CD4-positive, CD25-positive, alpha-beta regulatory T cell (primary cell): ENCODE measurements around the gene NUDT3. TPM values are rescaled to one million over a fixed set of nuclear protein-coding genes. Genes with fewer than 3 reads are reported as not detected.

Experiments
- ATAC-seq, 2 donors: fragments of 150-1000 bp; cut with Tn5 transposase; one replicate each; pipeline ENCODE4 v1.10.0; 2021; ENCODE audit warnings: low read depth in 2 of 2, moderate number of reproducible peaks in 2 of 2, moderate library complexity in 1 of 2
- DNase-seq, 3 donors: peaks; one replicate each; pipeline versions ENCODE4 v3.0.0 to v3.0.0-alpha.2; 2012 to 2022; ENCODE audit warnings: mixed read lengths in 1 of 3
- H3K27ac ChIP-seq: one replicate; pipeline ENCODE4 v1.7.0; 2013; ENCODE audit warnings: mild to moderate bottlenecking, low read length; ENCODE audit not compliant: insufficient read depth, poor library complexity, severe bottlenecking
- H3K27me3 ChIP-seq: one replicate; pipeline ENCODE4 v1.7.0; 2013; ENCODE audit warnings: low read length; ENCODE audit not compliant: control insufficient read depth, insufficient read depth
- H3K36me3 ChIP-seq: one replicate; pipeline ENCODE4 v1.7.0; 2013; ENCODE audit warnings: mild to moderate bottlenecking, low read length, moderate library complexity; ENCODE audit not compliant: control insufficient read depth, insufficient read depth
- H3K4me1 ChIP-seq: 2 replicates; pipeline ENCODE4 v1.7.0; 2013; ENCODE audit warnings: mild to moderate bottlenecking, low read length; ENCODE audit not compliant: insufficient read depth, control insufficient read depth, poor library complexity, severe bottlenecking
- H3K4me3 ChIP-seq: one replicate; pipeline ENCODE4 v1.7.0; 2013; ENCODE audit warnings: low read depth, mild to moderate bottlenecking, low read length, moderate library complexity
- H3K9me3 ChIP-seq, 2 experiments: 1 replicate in 1 of 2; 2 replicates in 1 of 2; pipeline ENCODE4 v1.7.0; 2013; ENCODE audit warnings: low read length in 2 of 2, mild to moderate bottlenecking in 1 of 2, moderate library complexity in 1 of 2; ENCODE audit not compliant: control insufficient read depth in 2 of 2
- H3K27ac Mint-ChIP-seq, 3 donors: one replicate each; pipeline ENCODE4 v1.8.0; 2020 to 2022; ENCODE audit warnings: mild to moderate bottlenecking in 3 of 3, mixed read lengths in 3 of 3, moderate library complexity in 2 of 3
- H3K27me3 Mint-ChIP-seq: one replicate; pipeline ENCODE4 v1.8.0; 2022; ENCODE audit warnings: mild to moderate bottlenecking, mixed read lengths
- H3K36me3 Mint-ChIP-seq: one replicate; pipeline ENCODE4 v1.8.0; 2020; ENCODE audit warnings: mixed read lengths
- H3K4me1 Mint-ChIP-seq, 4 donors: one replicate each; pipeline ENCODE4 v1.8.0; 2020 to 2022; ENCODE audit warnings: mixed read lengths in 4 of 4, mild to moderate bottlenecking in 1 of 4
- H3K4me3 Mint-ChIP-seq, 4 donors: one replicate each; pipeline ENCODE4 v1.8.0; 2020 to 2022; ENCODE audit warnings: mild to moderate bottlenecking in 4 of 4, mixed read lengths in 4 of 4, moderate library complexity in 3 of 4
- H3K9me3 Mint-ChIP-seq, 7 donors: one replicate each; pipeline ENCODE4 v1.8.0; 2020 to 2022; ENCODE audit warnings: mixed read lengths in 7 of 7, mild to moderate bottlenecking in 3 of 7, moderate library complexity in 2 of 7
- polyA plus RNA-seq, 4 donors: library from polyadenylated mRNA; unstranded; fragments of 300-500 nt; fragmentation: Illumina TruSeq; gene quantifications; one replicate each; pipeline ENCODE4 v1.2.3, GENCODE V29; 2021
- total RNA-seq: library from RNA; stranded (reverse); gene quantifications from one replicate; pipeline ENCODE4 v1.2.3, GENCODE V29; 2022

The NUDT3 gene
- total and polyA plus RNA-seq, 5 donors from 2014 or later, result 8.5 to 22.4 (median 9.8) TPM

- Mint-ChIP-seq H3K4me1 (peaks cover 7 to 34% (median 22%) of the 10 kb centered on the region in 4 donors), H3K27ac (no peak overlapping the region), H3K9me3 (peaks cover 0 to 2% (median 0%) of the 10 kb centered on the region in 7 donors), H3K4me3 (no peak overlapping the region), H3K27me3 (no peaks in the 10 kb centered on the region), H3K36me3 (no peaks in the 10 kb centered on the region)
- H3K36me3 ChIP-seq, result no peaks in the 10 kb centered on the region
- DNase-seq, result peak; percentile 24 to 76 (median 55)
- peak in 1 of 2 donors; percentile 5 for ATAC-seq
- H3K4me3 ChIP-seq, result peak overlapping the region; percentile 81
- no peaks in the 10 kb centered on the region for H3K9me3 ChIP-seq
- peak overlapping the region; percentile 87 for H3K27ac ChIP-seq
- peaks cover 21% of the 10 kb centered on the region for H3K4me1 ChIP-seq
- no peaks in the 10 kb centered on the region for H3K27me3 ChIP-seq
These were observed 528 bp downstream of the NUDT3 start for GRCh38 chr6:34391786-34392496.

DNA sequence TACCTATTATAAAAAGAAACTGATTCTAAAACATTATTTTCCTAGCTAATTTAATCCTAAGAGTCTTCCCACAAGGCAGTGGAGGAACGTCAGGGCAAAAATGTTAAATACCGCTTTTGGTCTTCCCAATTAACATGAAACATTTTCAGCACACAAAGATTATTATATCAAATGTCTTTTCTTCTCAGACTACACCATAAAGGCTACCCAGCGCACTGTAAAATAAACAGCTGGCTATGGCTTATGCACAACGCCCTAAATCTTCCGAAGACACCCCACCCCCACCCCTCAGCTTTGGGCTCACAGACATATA lies 1.0 kb downstream of the NUDT3 start:
- H3K36me3 Mint-ChIP-seq, result no peaks in the 10 kb centered on the region
- Histone ChIP-seq H3K27me3 (no peaks in the 10 kb centered on the region), H3K4me3 (peak overlapping the region; percentile 81), H3K27ac (peak overlapping the region; percentile 87), H3K9me3 (no peaks in the 10 kb centered on the region), H3K4me1 (peaks cover 21% of the 10 kb centered on the region), H3K36me3 (no peaks in the 10 kb centered on the region)
- H3K27me3 Mint-ChIP-seq, result no peaks in the 10 kb centered on the region
- H3K4me1 Mint-ChIP-seq, result peaks cover 9 to 36% (median 25%) of the 10 kb centered on the region in 4 donors
- no peak for ATAC-seq
- DNase-seq, result no peak
- H3K4me3 Mint-ChIP-seq, result no peak overlapping the region
- H3K9me3 Mint-ChIP-seq, result peaks cover 0 to 2% (median 0%) of the 10 kb centered on the region in 7 donors
- H3K27ac Mint-ChIP-seq, result no peak overlapping the region

- Mint-ChIP-seq H3K36me3 (no peaks in the 10 kb centered on the region), H3K27me3 (no peaks in the 10 kb centered on the region), H3K27ac (no peak overlapping the region), H3K4me3 (no peak overlapping the region), H3K9me3 (peaks cover 0 to 2% (median 0%) of the 10 kb centered on the region in 7 donors), H3K4me1 (peaks cover 14 to 42% (median 30%) of the 10 kb centered on the region in 4 donors)
- Histone ChIP-seq H3K36me3 (no peaks in the 10 kb centered on the region), H3K9me3 (no peaks in the 10 kb centered on the region), H3K4me1 (peaks cover 21% of the 10 kb centered on the region), H3K27ac (peak overlapping the region; percentile 87), H3K27me3 (no peaks in the 10 kb centered on the region), H3K4me3 (peak overlapping the region; percentile 81)
- DNase-seq (no peak), ATAC-seq (no peak)
These were observed 1.7 kb downstream of the NUDT3 start for GRCh38 chr6:34390531-34391472.

DNA sequence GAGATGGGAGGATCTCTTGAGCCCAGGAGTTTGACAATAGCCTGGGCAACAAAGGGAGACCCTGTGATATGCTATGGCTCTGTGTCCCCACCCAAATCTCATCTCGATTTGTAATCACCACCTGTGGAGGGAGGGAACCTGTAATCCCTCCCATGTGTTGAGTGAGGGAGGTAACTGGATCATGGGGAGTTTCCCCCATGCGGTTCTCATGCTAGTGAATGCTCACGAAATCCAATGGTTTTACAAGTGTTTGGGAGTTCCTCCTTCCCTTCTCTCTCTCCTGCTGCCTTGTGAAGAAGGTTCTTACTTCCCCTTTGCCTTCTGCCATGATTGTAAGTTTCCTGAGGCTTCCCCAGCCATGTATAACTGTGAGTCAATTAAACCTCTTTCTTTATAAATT lies 3.4 kb downstream of the NUDT3 start:
- Mint-ChIP-seq H3K27ac (peak overlapping the region in 1 of 3 donors; percentile 16), H3K9me3 (no peaks in the 10 kb centered on the region), H3K27me3 (no peaks in the 10 kb centered on the region), H3K36me3 (no peaks in the 10 kb centered on the region), H3K4me1 (peaks cover 14 to 49% (median 38%) of the 10 kb centered on the region in 4 donors), H3K4me3 (peak overlapping the region in 2 of 4 donors; percentile 23 to 37)
- no peak for DNase-seq
- Histone ChIP-seq H3K9me3 (no peaks in the 10 kb centered on the region), H3K4me1 (peaks cover 21% of the 10 kb centered on the region), H3K36me3 (no peaks in the 10 kb centered on the region), H3K27ac (no peak overlapping the region), H3K4me3 (no peak overlapping the region), H3K27me3 (no peaks in the 10 kb centered on the region)
- ATAC-seq, result no peak

- ATAC-seq, result no peak
- DNase-seq, result no peak
- H3K27ac Mint-ChIP-seq, result no peak overlapping the region
- Histone ChIP-seq H3K36me3 (no peaks in the 10 kb centered on the region), H3K4me1 (peaks cover 14% of the 10 kb centered on the region), H3K9me3 (no peaks in the 10 kb centered on the region), H3K27ac (no peak overlapping the region), H3K27me3 (no peaks in the 10 kb centered on the region), H3K4me3 (no peak overlapping the region)
- no peaks in the 10 kb centered on the region for H3K9me3 Mint-ChIP-seq
- H3K27me3 Mint-ChIP-seq, result no peaks in the 10 kb centered on the region
- peaks cover 18 to 48% (median 38%) of the 10 kb centered on the region in 4 donors for H3K4me1 Mint-ChIP-seq
- H3K4me3 Mint-ChIP-seq, result peak overlapping the region in 1 of 4 donors; percentile 37
- H3K36me3 Mint-ChIP-seq, result no peaks in the 10 kb centered on the region
These were observed 4.0 kb downstream of the NUDT3 start for GRCh38 chr6:34388421-34388820.

GRCh38 chr6:34386316-34387137 lies 5.9 kb downstream of the NUDT3 start:
- ATAC-seq (no peak), DNase-seq (no peak)
- Mint-ChIP-seq H3K36me3 (no peaks in the 10 kb centered on the region), H3K4me1 (peaks cover 12 to 48% (median 34%) of the 10 kb centered on the region in 4 donors), H3K27ac (no peak overlapping the region), H3K27me3 (no peaks in the 10 kb centered on the region), H3K4me3 (no peak overlapping the region), H3K9me3 (no peaks in the 10 kb centered on the region)
- H3K36me3 ChIP-seq, result no peaks in the 10 kb centered on the region
- H3K9me3 ChIP-seq, result no peaks in the 10 kb centered on the region
- no peak overlapping the region for H3K27ac ChIP-seq
- H3K4me1 ChIP-seq, result peaks cover 11% of the 10 kb centered on the region
- no peaks in the 10 kb centered on the region for H3K27me3 ChIP-seq
- no peak overlapping the region for H3K4me3 ChIP-seq

- Histone ChIP-seq H3K4me3 (no peak overlapping the region), H3K4me1 (peaks cover 5% of the 10 kb centered on the region), H3K9me3 (no peaks in the 10 kb centered on the region), H3K27ac (no peak overlapping the region), H3K27me3 (no peaks in the 10 kb centered on the region), H3K36me3 (no peaks in the 10 kb centered on the region)
- H3K4me3 Mint-ChIP-seq, result no peak overlapping the region
- peaks cover 12 to 48% (median 41%) of the 10 kb centered on the region in 4 donors for H3K4me1 Mint-ChIP-seq
- no peaks in the 10 kb centered on the region for H3K9me3 Mint-ChIP-seq
- H3K27me3 Mint-ChIP-seq, result no peaks in the 10 kb centered on the region
- DNase-seq (no peak), ATAC-seq (no peak)
- H3K36me3 Mint-ChIP-seq, result no peaks in the 10 kb centered on the region
- H3K27ac Mint-ChIP-seq, result peak overlapping the region in 1 of 3 donors; percentile 21
These were observed 6.7 kb downstream of the NUDT3 start for GRCh38 chr6:34385793-34386195.
